Psoas muscle (tissue), 8 donors: ENCODE data around the gene LDB3. TPM values are rescaled to one million over a fixed set of nuclear protein-coding genes. Genes with fewer than 3 reads are reported as not detected.

ENCODE experiments used
- ATAC-seq, 4 donors: fragments of 200-7000 bp; cut with Tn5 transposase; one replicate each; pipeline ENCODE4 v1.9.1; 2020; ENCODE audit warnings: moderate library complexity in 3 of 4, mild to moderate bottlenecking in 2 of 4
- DNase-seq, 2 donors: peaks; one replicate each; pipeline ENCODE4 v3.0.0-alpha.2; 2020
- H3K27ac ChIP-seq: fragments of 200-600 bp; one replicate; pipeline ENCODE4 v1.8.0; 2022
- H3K27me3 ChIP-seq, 3 donors: fragments of 200-600 bp in 1 of 3; one replicate each; pipeline versions ENCODE4 v1.6.1 to v1.8.0; 2013 to 2022; ENCODE audit warnings: low read length in 2 of 3, mild to moderate bottlenecking in 2 of 3, moderate library complexity in 1 of 3; ENCODE audit not compliant: insufficient read depth in 3 of 3
- H3K36me3 ChIP-seq, 2 donors: fragments of 200-600 bp in 1 of 2; one replicate each; pipeline versions ENCODE4 v1.6.1 to v1.8.0; 2013 to 2022; ENCODE audit warnings: low read depth in 1 of 2, mild to moderate bottlenecking in 1 of 2, moderate library complexity in 1 of 2; ENCODE audit not compliant: insufficient read depth in 1 of 2
- H3K4me1 ChIP-seq: fragments of 200-600 bp; one replicate; pipeline ENCODE4 v1.8.0; 2022
- H3K4me3 ChIP-seq: fragments of 200-600 bp; one replicate; pipeline ENCODE4 v1.8.0; 2022; ENCODE audit warnings: mild to moderate bottlenecking
- H3K9me3 ChIP-seq: fragments of 200-600 bp; one replicate; pipeline ENCODE4 v1.8.0; 2022
- CTCF ChIP-seq: fragments of 200-600 bp; IDR thresholded peaks from one replicate; pipeline ENCODE4 v1.8.0; 2022; ENCODE audit warnings: antibody characterized with exemption
- WGBS, 3 donors: extraction: QIAGEN DNeasy Blood & Tissue Kit; methylation state at CpG; one replicate each; pipeline versions ENCODE4 v1.1.6 to v1.1.7; 2013; 5-methylcytosine and 5-hydroxymethylcytosine counted together
- intact Hi-C, 2 donors: fragments of 100-400 bp; cut with DNase I; formaldehyde crosslinking; loops; one replicate each; pipeline versions ENCODE4 v1.11.0 to v1.14.2; 2022
- polyA plus RNA-seq, 3 donors: library from polyadenylated mRNA; stranded (reverse); fragments of 200-250 nt; gene quantifications; one replicate each; pipeline ENCODE4 v1.2.3, GENCODE V29; 2013
- total RNA-seq, 4 donors: library from RNA; stranded (reverse); fragmentation: NEBNext Ultra II Directional in 2 of 4; extraction: Animal tissue kit (Norgen Biotek cat#: 25700) in 2 of 4; gene quantifications; one replicate each; pipeline versions ENCODE4 v1.2.1 to v1.2.4, GENCODE V29; 2021 to 2023
- donor health status: healthy with polysubstance abuse.
- donor health status: DM: no; HTN: no; CAD: no; lungs with moderate emphysema.
- donor health status: Bipolar disorder and iron deficiency.
- donor health status: healthy.
- donor health status: DM: yes; HTN: yes; CAD: no.
- donor health status: DM: no; HTN: no; CAD: no.
- donor health status: DM: no; HTN: no; CAD: no.
- donor health status: DM: yes; HTN: yes; CAD: no.

Gene LDB3
- total and polyA plus RNA-seq, 7 donors = 108 to 2,187 (median 615) TPM

- no peak for ATAC-seq
- H3K27ac ChIP-seq = no peak overlapping the region
- H3K36me3 ChIP-seq = no peaks in the 10 kb centered on the region
- no peak for DNase-seq
- intact Hi-C loops = no loop called here
- H3K9me3 ChIP-seq = no peaks in the 10 kb centered on the region
- WGBS, 3 donors = 69 to 78% (median 74%) methylated on average over 5 of the region's 5 CpGs
- H3K4me1 ChIP-seq = peaks cover 4% of the 10 kb centered on the region
- no peak for TF ChIP-seq CTCF
- no peaks in the 10 kb centered on the region for H3K27me3 ChIP-seq
- H3K4me3 ChIP-seq = no peak overlapping the region
Observed at GRCh38 chr10:86632951-86633350, 35.4 kb upstream of the LDB3 start.

GRCh38 chr10:86635402-86635801 is 32.9 kb upstream of the LDB3 start:
- DNase-seq = no peak
- no peaks in the 10 kb centered on the region for H3K27me3 ChIP-seq
- H3K9me3 ChIP-seq = no peaks in the 10 kb centered on the region
- no peak for ATAC-seq
- 65 to 86% (median 77%) methylated on average over 2 of the region's 2 CpGs for WGBS, 3 donors
- H3K36me3 ChIP-seq = no peaks in the 10 kb centered on the region
- H3K4me3 ChIP-seq = no peak overlapping the region
- intact Hi-C loops = no loop called here
- H3K4me1 ChIP-seq = no peaks in the 10 kb centered on the region
- no peak for TF ChIP-seq CTCF
- H3K27ac ChIP-seq = no peak overlapping the region

GRCh38 chr10:86636311-86636710 is 32.0 kb upstream of the LDB3 start:
- DNase-seq = no peak
- Histone ChIP-seq H3K9me3 (no peaks in the 10 kb centered on the region), H3K4me1 (no peaks in the 10 kb centered on the region), H3K27ac (no peak overlapping the region), H3K36me3 (no peaks in the 10 kb centered on the region), H3K4me3 (no peak overlapping the region), H3K27me3 (no peaks in the 10 kb centered on the region)
- no peak for ATAC-seq
- TF ChIP-seq CTCF = no peak
- intact Hi-C loops = no loop called here
- whole genome bisulfite sequencing, 3 donors = 74 to 85% (median 79%) methylated on average over 2 of the region's 2 CpGs

GRCh38 chr10:86642021-86642420 is 26.3 kb upstream of the LDB3 start:
- no peak for TF ChIP-seq CTCF
- DNase-seq (no peak), ATAC-seq (peak in 1 of 4 donors; percentile 38)
- intact Hi-C loops = loop anchor here in 1 of 2 donors (2.0 kb wide), 1 partner anchor 43 kb away; no protein-coding TSS in a partner anchor
- H3K36me3 ChIP-seq = no peaks in the 10 kb centered on the region
- H3K27me3 ChIP-seq = no peaks in the 10 kb centered on the region
- H3K4me3 ChIP-seq = no peak overlapping the region
- H3K9me3 ChIP-seq = no peaks in the 10 kb centered on the region
- peak overlapping the region; percentile 74 for H3K27ac ChIP-seq
- peaks cover 15% of the 10 kb centered on the region for H3K4me1 ChIP-seq

GRCh38 chr10:86642499-86642898 is 25.8 kb upstream of the LDB3 start:
- H3K27ac ChIP-seq = peak overlapping the region; percentile 74
- intact Hi-C loops = loop anchor here in 1 of 2 donors (2.0 kb wide), 1 partner anchor 42 kb away; no protein-coding TSS in a partner anchor
- ATAC-seq (peak in 3 of 4 donors; percentile 81 to 85 (median 84)), DNase-seq (no peak)
- TF ChIP-seq CTCF = no peak
- no peaks in the 10 kb centered on the region for H3K36me3 ChIP-seq
- no peaks in the 10 kb centered on the region for H3K27me3 ChIP-seq
- H3K9me3 ChIP-seq = no peaks in the 10 kb centered on the region
- H3K4me3 ChIP-seq = no peak overlapping the region
- WGBS, 3 donors = 34 to 40% (median 38%) methylated on average over 5 of the region's 5 CpGs
- H3K4me1 ChIP-seq = peaks cover 15% of the 10 kb centered on the region
